SU-DHL-6 (cell line): ENCODE data around the gene PLP2.

Experiments
- H2AFZ ChIP-seq: fragments of 200-600 bp; sonication (generic); 2 replicates; pipeline ENCODE4 v1.6.1; 2014; ENCODE audit warnings: low read depth, mild to moderate bottlenecking, moderate library complexity, mixed read lengths, antibody characterized with exemption, low read length; ENCODE audit not compliant: severe bottlenecking
- H3F3A ChIP-seq: fragments of 200-600 bp; shearing (Covaris generic); 2 replicates; pipeline ENCODE4 v1.6.0; 2016; ENCODE audit warnings: antibody characterized with exemption, mild to moderate bottlenecking; ENCODE audit not compliant: insufficient read depth
- H3K27ac ChIP-seq: fragments of 200-600 bp; sonication (generic); 2 replicates; pipeline ENCODE4 v1.5.1; 2016; ENCODE audit warnings: low read depth, mild to moderate bottlenecking, low read length, moderate library complexity, mixed read lengths
- H3K27me3 ChIP-seq: fragments of 200-600 bp; sonication (generic), shearing (Covaris generic); 2 replicates; pipeline ENCODE4 v1.6.0; 2014; ENCODE audit warnings: mild to moderate bottlenecking, low read length
- H3K36me3 ChIP-seq: fragments of 200-600 bp; sonication (generic); 2 replicates; pipeline ENCODE4 v1.6.1; 2014; ENCODE audit warnings: mild to moderate bottlenecking, low read length, mixed read lengths
- H3K4me2 ChIP-seq: fragments of 300-600, 200-600 bp; shearing (Covaris generic), sonication (generic); 2 replicates; pipeline ENCODE4 v1.6.0; 2014; ENCODE audit warnings: low read length, low read depth, mild to moderate bottlenecking; ENCODE audit not compliant: poor library complexity, severe bottlenecking
- H3K4me3 ChIP-seq: fragments of 200-600 bp; sonication (generic); 2 replicates; pipeline ENCODE4 v1.5.1; 2014; ENCODE audit warnings: antibody characterized with exemption, low read length, mild to moderate bottlenecking, mixed read lengths; ENCODE audit not compliant: insufficient read depth, poor library complexity, severe bottlenecking
- H3K79me2 ChIP-seq: fragments of 200-600 bp; sonication (generic); 2 replicates; pipeline ENCODE4 v1.6.1; 2014; ENCODE audit warnings: mild to moderate bottlenecking, low read length, moderate library complexity; ENCODE audit not compliant: insufficient read depth
- H3K9ac ChIP-seq: fragments of 200-600 bp; sonication (generic); 2 replicates; pipeline ENCODE4 v1.7.0; 2014; ENCODE audit warnings: mild to moderate bottlenecking, low read length
- H3K9me2 ChIP-seq: fragments of 200-600 bp; sonication (generic); replicated peaks from 2 replicates; pipeline ENCODE4 v1.6.1; 2014; ENCODE audit warnings: low read length; ENCODE audit not compliant: insufficient read depth
- H3K9me3 ChIP-seq: fragments of 200-600 bp; sonication (generic); 2 replicates; pipeline ENCODE4 v1.6.1; 2014; ENCODE audit warnings: low read length, mixed read lengths; ENCODE audit not compliant: insufficient read depth
- H4K20me1 ChIP-seq: fragments of 200-600 bp; sonication (generic); 2 replicates; pipeline ENCODE4 v1.6.1; 2014; ENCODE audit warnings: low read depth, mild to moderate bottlenecking, antibody characterized with exemption, low read length, moderate library complexity, mixed read lengths
- EZH2phosphoT487 ChIP-seq: fragments of 200-600 bp; sonication (generic), shearing (Covaris generic); conservative IDR thresholded peaks from 2 replicates; pipeline ENCODE4 v1.6.1; 2018; ENCODE audit warnings: mild to moderate bottlenecking, antibody characterized with exemption, low read length, moderate library complexity, mixed read lengths
- TF ChIP-seq, protein P1 (sequence below): fragments of 200-600 bp; sonication (generic); IDR thresholded peaks from one replicate; pipeline ENCODE4 v1.5.1; 2017; ENCODE audit warnings: antibody characterized with exemption, mild to moderate bottlenecking, low read length, moderate library complexity; ENCODE audit not compliant: insufficient read depth, poor library complexity, severe bottlenecking

The PLP2 gene

DNA sequence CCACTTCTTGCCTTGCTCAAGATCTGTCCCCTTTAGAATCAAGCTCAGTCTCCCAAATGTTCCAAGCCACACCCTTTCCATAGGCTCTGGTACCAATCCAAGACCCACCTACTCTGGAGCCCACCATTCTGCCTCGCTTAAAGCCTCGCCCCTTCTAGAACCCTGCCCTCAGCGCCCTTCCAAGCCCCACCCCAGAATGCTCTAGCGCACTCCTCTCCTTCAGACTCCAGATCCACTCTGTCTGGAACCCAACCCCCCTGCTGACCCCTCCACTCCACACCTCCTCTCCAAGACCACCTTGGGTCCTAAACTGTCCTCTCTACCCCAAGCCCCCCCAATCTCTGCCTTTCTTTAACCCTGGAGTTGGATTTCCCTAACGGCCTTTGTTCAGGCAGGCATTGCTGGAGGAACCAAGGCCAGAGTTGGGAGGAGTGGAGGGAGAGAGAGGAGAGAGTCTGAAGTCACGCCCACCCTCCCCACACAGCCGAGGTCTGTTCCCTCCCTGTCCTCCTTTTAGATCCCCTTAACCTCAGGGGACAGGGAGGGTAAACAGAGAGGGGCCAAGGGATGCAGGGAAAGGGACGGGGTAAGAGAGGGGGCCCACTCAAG is 16.9 kb downstream of the PLP2 start:
- Histone ChIP-seq H3K4me2 (no peak overlapping the region), H3K79me2 (0 out of 2 replicates have a peak, but pooled peaks cover 7% of the 10 kb centered on the region), H3K9me2 (no peaks in the 10 kb centered on the region), H3F3A (peaks cover 9% of the 10 kb centered on the region; the same call in 1 of the 2 replicates), H4K20me1 (no peaks in the 10 kb centered on the region), H3K27ac (no peak overlapping the region), H3K9me3 (no peaks in the 10 kb centered on the region), H3K27me3 (no peaks in the 10 kb centered on the region), H2AFZ (no peak overlapping the region), H3K4me3 (no peak overlapping the region), H3K9ac (no peak overlapping the region), H3K36me3 (no peaks in the 10 kb centered on the region)
- TF ChIP-seq, protein P1, sequence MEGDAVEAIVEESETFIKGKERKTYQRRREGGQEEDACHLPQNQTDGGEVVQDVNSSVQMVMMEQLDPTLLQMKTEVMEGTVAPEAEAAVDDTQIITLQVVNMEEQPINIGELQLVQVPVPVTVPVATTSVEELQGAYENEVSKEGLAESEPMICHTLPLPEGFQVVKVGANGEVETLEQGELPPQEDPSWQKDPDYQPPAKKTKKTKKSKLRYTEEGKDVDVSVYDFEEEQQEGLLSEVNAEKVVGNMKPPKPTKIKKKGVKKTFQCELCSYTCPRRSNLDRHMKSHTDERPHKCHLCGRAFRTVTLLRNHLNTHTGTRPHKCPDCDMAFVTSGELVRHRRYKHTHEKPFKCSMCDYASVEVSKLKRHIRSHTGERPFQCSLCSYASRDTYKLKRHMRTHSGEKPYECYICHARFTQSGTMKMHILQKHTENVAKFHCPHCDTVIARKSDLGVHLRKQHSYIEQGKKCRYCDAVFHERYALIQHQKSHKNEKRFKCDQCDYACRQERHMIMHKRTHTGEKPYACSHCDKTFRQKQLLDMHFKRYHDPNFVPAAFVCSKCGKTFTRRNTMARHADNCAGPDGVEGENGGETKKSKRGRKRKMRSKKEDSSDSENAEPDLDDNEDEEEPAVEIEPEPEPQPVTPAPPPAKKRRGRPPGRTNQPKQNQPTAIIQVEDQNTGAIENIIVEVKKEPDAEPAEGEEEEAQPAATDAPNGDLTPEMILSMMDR = no peak
- no peak for TF ChIP-seq EZH2phosphoT487

DNA sequence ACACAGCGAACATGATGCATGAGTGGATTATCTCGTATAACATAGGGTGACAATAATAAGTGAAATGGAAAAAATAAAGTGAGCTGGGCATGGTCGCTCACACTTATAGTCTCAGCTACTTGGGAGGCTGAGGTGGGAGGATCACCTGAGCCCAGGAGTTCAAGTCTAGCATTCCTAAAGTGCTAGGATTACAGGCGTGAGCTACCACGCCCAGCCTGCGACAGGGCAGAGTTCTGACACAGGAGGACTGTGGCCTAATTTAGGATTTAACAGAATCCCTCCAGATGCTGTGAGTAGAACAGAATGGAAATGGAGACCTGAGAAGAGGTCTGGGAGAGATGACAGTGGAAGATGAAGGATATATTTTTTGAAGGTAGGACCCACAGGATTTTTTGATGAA is 17.9 kb downstream of the PLP2 start:
- peaks cover 9% of the 10 kb centered on the region; the same call in 1 of the 2 replicates for H3F3A ChIP-seq
- H4K20me1 ChIP-seq = no peaks in the 10 kb centered on the region
- peak overlapping the region; percentile 53 for H3K4me2 ChIP-seq
- 0 out of 2 replicates have a peak, but pooled peaks cover 7% of the 10 kb centered on the region for H3K79me2 ChIP-seq
- H3K36me3 ChIP-seq = no peaks in the 10 kb centered on the region
- H2AFZ ChIP-seq = no peak overlapping the region
- no peak overlapping the region for H3K4me3 ChIP-seq
- no peaks in the 10 kb centered on the region for H3K9me3 ChIP-seq
- TF ChIP-seq EZH2phosphoT487 = no peak
- TF ChIP-seq, protein P1 = no peak
- no peak overlapping the region for H3K9ac ChIP-seq
- H3K27me3 ChIP-seq = no peaks in the 10 kb centered on the region
- H3K27ac ChIP-seq = no peak overlapping the region
- no peaks in the 10 kb centered on the region for H3K9me2 ChIP-seq

DNA sequence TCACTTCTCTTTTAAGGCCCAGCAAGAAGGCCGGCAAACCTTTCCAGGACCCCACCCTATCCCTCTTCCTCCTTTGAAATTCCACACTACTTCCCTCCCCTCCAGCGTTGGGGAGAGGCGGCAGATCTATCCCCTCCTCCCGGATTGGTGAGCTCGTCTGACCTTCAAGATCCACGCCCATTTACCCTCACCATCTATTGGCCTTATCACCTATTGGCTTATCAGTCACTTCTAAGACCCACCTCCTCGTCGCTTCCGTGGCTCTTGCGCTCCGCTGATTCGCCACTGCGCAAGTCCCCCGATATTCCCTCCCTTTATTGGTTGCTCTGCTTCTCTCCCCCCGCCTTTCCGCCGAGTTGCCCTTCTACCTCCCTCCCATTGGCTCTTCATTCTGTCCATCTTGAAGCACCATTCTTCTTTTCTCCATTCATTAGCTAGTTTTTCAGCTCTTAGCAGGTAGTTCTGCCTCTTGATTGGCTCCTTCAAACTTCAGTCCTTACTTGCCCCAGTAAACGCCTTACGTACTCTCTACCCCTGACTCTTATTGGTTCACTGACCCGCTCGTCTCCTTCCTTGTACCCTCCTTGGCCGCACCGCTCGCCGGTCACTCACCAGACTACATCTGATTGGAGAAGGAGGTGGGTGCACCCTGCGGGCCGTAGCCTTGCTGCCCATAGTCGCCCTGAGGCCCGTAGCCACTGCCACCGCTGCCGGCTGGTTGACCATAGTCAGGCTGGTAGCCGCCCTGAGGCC is 19.3 kb downstream of the PLP2 start:
- no peaks in the 10 kb centered on the region for H3K9me2 ChIP-seq
- H3K27me3 ChIP-seq = no peaks in the 10 kb centered on the region
- peak overlapping the region; percentile 71 for H2AFZ ChIP-seq
- no peaks in the 10 kb centered on the region for H3K79me2 ChIP-seq
- H3K9ac ChIP-seq = peak overlapping the region; percentile 84
- H3K27ac ChIP-seq = peak overlapping the region; percentile 72
- H3K4me2 ChIP-seq = peak overlapping the region; percentile 84
- no peaks in the 10 kb centered on the region for H3K9me3 ChIP-seq
- H4K20me1 ChIP-seq = no peaks in the 10 kb centered on the region
- peak overlapping the region; percentile 79 for H3K4me3 ChIP-seq
- peaks cover 9% of the 10 kb centered on the region; the same call in 1 of the 2 replicates for H3F3A ChIP-seq
- H3K36me3 ChIP-seq = no peaks in the 10 kb centered on the region
- TF ChIP-seq, protein P1 = no peak
- no peak for TF ChIP-seq EZH2phosphoT487
